ENCODE results near the gene ANAPC4.

Gene ANAPC4

DNA sequence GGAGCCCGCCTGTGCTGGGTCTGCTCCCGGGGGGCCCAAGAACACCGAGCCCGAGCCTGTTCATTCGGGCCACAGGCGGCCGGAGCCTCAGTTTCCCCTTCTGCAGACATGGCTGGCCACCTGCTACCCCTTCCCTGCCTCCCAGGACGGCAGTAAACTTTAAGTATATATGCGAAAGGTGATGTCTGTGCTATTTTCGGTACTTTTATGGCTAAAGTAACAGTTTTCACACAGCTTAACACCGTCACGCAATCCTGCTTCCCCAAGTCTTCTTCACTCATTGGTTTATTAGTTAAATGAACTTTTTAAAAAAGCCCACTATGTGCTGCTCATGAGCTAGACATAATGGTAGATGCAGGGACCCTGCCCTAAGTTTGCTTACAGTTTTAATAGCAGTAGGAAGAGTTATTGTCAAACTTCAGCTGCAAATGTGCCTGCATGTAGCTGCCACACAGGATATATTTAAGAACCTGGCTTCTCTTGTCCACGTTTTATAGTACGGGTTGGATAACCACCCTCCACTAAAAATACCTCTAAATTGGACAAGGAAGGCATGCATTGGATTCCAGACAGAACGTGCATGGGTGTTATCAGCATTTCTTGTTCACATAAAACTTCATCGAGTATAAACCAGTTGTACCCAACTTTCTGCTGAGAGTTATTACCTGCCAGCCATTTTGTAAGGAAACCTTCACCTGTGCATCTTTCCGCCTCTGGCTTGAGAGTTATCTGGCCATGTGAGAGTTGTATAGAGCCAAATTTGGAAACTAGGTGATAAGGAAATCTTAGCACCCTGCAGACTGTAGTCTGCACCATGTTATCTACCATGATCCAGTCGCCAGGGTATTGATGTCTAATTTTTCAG is 741 bp downstream of the ANAPC4 start:
- no peak for DNase-seq

- peak in 1 of 2 experiments; percentile 3 for DNase-seq
These were observed 1.3 kb downstream of the ANAPC4 start for GRCh38 chr4:25378437-25378743.

GRCh38 chr4:25379591-25379990 is 2.5 kb downstream of the ANAPC4 start:
- no peak for DNase-seq

DNA sequence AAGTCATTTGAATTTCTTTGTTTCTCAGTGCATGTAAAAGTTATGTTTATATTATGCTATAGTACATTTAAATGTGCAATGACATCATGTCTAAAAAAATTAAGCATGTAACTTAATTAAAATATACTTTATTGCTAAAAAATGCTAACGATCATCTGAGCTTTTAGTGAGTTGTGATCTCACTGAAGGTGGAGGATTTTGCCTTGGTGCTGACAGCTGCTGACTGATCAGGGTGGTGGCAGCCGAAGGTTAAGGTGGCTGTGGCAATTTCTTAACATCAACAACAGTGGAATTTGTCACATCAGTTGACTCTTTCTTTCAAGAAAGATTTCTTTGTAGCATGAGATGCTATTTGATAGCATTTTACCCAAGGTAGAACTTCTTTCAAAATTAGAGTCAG is 6.6 kb downstream of the ANAPC4 start:
- no peak for DNase-seq

DNA sequence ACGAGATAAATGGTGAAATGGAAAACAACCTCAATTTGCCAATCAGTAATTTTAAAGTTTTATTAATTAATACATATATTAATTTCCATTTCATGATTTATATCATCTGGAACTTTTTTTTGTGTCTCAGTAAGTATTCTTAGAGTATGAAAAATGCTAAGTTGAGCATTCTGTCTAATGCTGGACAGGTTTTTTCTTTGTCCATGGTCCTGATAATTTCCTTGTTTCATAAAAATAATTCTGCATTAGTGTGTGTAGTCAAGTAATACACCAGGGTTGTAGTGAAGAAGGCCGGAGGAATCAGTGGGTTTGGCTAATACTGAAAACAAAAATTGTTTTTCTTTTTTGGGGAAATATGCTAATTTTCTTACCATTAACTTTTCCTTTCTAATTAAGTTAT is 9.9 kb downstream of the ANAPC4 start:
- no peak for DNase-seq

GRCh38 chr4:25397305-25397704 is 20.2 kb downstream of the ANAPC4 start:
- DNase-seq: no peak

GRCh38 chr4:25399510-25399909 is 22.4 kb downstream of the ANAPC4 start:
- no peak for DNase-seq

- DNase-seq: no peak
These were observed 24.0 kb downstream of the ANAPC4 start for GRCh38 chr4:25401066-25401465.

DNA sequence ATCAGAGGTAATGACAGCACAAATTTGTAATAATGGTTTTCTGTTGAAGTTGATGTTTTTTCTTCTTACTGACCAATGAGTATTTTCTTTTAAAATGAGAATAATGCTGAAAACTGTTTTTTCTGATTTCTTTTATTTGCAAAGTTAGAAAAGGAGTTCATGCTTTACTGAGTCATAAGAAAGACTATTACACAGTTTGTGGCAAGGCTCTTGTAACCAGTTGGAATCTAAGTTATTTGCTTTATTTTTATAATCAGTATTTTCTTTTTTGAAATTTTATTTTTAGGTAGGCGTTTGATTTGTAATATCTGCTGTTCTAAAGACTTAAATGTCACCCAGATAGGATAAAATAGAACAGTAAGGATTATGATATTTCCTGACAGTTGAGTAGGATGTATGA is 25.5 kb downstream of the ANAPC4 start:
- no peak for DNase-seq

- DNase-seq: no peak
These were observed 26.6 kb downstream of the ANAPC4 start for GRCh38 chr4:25403699-25404098.

DNA sequence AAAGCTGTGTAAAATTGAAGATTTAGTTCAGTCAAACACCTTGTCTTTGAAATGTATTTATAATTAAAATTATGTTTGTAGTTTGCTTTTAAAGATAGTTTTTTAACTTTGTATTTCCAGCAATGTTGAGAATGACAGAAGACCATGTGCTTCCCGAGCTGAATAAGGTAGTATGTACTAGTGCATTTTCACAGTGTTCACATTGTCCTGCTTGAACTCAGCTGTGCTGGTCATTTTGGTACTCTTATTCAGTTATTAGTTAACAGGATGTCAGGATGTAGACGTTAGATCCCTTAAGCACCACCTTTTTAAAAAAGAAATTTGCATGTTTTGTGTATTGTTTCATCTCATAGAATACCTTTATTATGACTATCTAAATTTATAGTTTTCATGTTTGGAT is 28.4 kb downstream of the ANAPC4 start:
- no peak for DNase-seq

DNA sequence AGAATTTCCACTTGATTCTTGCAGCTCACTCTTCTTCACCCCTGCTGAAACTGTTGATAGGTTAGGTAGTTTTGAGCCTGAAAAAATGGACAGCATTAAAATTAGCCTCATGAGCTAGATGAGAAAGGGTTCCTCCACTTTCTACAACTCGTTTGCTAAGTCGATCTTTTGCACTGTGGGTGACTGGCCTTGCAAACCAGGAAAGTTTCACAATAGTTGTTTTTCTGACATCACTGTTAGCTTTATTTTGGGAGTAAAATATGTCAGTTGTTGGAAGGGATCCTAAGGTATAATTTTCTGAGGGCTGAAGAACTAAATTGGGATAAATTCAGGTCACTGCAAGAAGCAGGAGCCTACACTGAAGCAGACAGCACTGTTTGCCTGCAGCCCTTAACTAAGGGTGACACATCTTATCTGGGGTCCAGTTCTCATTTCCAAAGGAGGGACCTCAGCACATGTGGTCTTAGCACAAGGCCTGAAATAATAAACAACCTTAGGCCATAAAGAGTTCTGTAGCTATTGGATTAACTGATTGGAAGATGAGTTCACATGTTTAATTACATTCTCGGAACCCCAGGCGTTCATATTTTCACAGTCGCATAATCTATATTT is 29.1 kb downstream of the ANAPC4 start:
- no peak for DNase-seq

DNA sequence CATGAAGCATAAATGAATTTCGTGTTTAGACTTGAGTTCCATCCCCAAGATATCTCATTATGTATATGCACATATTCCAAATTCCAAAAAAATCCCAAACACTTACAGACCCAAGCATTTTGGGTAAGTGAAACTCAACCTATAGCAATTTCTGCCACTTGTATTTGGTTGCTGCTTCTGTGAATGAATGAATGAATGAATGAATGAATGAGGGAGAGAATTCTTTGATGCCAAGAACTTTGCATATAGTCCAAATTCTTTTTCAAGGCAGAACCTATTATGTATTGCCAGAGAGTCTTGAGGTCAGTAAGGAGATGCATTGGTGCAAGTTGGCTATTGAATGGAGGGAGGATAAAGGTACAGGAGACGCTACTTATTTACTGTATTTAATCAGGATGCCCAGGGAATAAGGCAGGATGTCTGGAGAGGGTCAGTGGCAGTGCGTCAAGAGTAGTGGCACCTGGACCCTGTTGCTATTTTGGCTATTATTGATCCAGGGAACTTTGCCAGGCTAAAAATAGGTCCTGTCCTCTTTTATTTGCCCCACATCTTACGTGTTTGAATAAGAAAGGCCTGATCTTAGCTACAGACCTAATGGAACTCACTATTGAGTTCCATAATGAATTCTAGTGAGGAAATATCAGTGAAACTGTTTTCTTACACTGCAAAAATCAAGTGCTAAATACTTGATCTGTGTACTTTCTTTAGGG is 33.9 kb downstream of the ANAPC4 start:
- DNase-seq: peak in 1 of 2 experiments; percentile 1

DNA sequence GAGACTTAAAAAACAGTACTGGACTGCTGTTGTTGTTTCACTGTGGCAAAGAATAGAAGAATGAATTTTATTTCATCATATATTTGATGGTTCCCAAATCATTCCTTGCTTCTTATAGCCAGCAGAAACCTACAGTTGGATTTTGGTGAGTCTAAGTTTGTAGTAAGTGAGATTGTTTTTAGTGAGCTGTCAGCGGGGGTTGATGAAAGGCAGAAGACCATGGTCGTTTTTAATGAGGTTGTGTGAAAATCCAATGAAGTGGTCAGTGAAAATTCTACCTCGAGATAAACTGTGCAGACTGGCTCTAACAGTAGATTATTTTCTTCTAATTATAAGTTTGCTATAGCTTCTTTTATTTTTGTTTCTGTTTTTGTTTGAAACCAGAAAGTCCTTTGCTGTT is 36.2 kb downstream of the ANAPC4 start:
- DNase-seq: no peak

DNA sequence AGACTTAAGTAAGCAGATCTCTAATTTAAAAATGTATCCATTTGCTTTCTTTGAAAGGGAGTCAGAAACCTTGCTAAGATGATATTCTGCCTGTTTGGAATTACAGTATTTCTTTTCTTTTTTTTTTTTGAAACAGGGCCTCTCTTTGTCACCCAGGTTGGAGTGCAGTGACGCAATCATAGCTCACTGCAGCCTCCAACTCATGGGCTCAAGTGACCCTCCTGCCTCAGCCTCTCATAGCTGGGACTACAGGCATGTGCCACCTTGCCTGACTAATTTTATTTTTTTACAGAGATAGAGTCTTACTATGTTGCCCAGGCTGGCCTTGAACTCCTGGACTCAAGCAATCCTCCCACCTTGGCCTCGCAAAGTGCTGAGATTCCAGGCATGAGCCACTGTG is 40.0 kb downstream of the ANAPC4 start:
- DNase-seq: no peak

GRCh38 chr4:25420931-25421330 is 43.9 kb downstream of the ANAPC4 start:
- no peak for DNase-seq

- DNase-seq: no peak
These were observed 44.9 kb downstream of the ANAPC4 start for GRCh38 chr4:25421816-25422525.

DNA sequence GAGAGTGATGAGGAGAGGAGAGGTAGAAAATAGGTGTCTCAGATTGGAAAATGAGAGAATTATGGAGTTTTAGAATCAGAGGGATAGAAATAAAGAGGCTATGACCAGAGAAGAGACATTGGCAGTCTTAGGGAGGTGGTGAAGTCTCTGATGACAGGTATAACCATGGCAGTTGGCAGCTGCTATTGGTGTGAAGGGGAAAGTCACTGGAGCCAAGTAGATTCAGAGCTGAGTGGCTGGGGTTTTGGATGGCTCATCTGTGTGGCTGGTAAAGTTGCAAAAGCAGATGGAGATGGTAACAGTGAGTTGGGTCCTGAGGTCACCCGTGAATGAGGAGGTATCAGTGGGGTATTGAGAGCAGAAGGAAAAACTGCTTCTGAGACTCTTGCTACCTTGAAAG is 46.5 kb downstream of the ANAPC4 start:
- no peak for DNase-seq

DNA sequence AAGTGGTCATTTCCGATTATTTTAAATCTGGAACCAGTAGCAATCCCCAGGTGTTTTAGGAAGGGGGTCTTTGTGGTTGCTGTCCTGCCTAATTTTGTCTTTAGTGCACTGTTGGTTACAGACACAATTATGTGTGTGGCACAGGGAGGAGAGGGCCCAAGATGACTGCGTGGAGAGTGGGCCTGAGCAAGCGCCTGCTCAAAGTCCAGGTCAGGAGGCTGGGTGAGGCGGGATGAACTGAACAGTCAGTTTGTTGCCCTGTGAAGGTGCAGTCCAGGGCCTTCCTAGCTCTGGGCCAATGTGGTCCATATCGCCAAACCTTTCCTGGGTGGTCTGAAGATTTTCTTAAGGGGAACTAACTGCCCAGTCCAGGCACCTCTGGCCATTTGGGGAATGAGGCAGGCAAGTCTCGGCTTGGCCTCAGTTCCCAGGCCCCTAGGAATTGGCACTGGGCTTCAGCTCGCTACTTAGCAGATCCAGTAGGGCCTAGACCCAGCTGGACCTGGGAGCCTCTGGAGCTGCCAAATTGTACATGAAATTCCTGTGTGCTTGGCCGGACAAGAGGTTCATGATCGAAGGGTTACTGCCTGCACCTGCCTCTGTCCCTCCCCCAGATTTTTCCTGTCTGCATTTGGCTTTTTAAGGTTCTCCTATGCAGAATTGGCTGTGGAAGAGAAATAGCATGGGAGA is 47.6 kb downstream of the ANAPC4 start:
- no peak for DNase-seq

- no peak for DNase-seq
These were observed 48.3 kb downstream of the ANAPC4 start for GRCh38 chr4:25425361-25425760.

- DNase-seq: no peak
These were observed 50.8 kb downstream of the ANAPC4 start for GRCh38 chr4:25427871-25428270.

- DNase-seq: no peak
These were observed 53.6 kb downstream of the ANAPC4 start for GRCh38 chr4:25430630-25431029.
